ENCODE measurements around the gene SPATS2.
"Not testable (repeated sequence)": the region's sequence is repeated elsewhere in the genome, so short reads cannot be mapped to it uniquely, and the experiment has no call there.

Gene SPATS2

GRCh38 chr12:49414364-49414763, 47.1 kb downstream of the SPATS2 start:
- no peak for DNase-seq

- no peak for DNase-seq
Observed at GRCh38 chr12:49415521-49415970, 48.3 kb downstream of the SPATS2 start.

GRCh38 chr12:49416892-49417291, 49.6 kb downstream of the SPATS2 start:
- no peak for DNase-seq

- no peak for DNase-seq
Observed at GRCh38 chr12:49417558-49417957, 50.3 kb downstream of the SPATS2 start.

- DNase-seq: no peak
Observed at GRCh38 chr12:49420556-49420955, 53.3 kb downstream of the SPATS2 start.

GRCh38 chr12:49422114-49422513, 54.9 kb downstream of the SPATS2 start:
- no peak for DNase-seq

GRCh38 chr12:49428793-49429192, 61.5 kb downstream of the SPATS2 start:
- no peak for DNase-seq

GRCh38 chr12:49432616-49433015, 65.4 kb downstream of the SPATS2 start:
- no peak for DNase-seq

GRCh38 chr12:49436799-49437198, 69.5 kb downstream of the SPATS2 start:
- DNase-seq: not testable (repeated sequence)

GRCh38 chr12:49439042-49439441, 71.8 kb downstream of the SPATS2 start:
- no peak for DNase-seq

GRCh38 chr12:49440035-49440434, 72.8 kb downstream of the SPATS2 start:
- DNase-seq: no peak

- DNase-seq: no peak
Observed at GRCh38 chr12:49442915-49443314, 75.7 kb downstream of the SPATS2 start.

GRCh38 chr12:49446571-49446970, 79.3 kb downstream of the SPATS2 start:
- no peak for DNase-seq

GRCh38 chr12:49448858-49449257, 81.6 kb downstream of the SPATS2 start:
- DNase-seq: no peak

GRCh38 chr12:49451468-49452259, 84.4 kb downstream of the SPATS2 start:
- no peak for DNase-seq

- no peak for DNase-seq
Observed at GRCh38 chr12:49455501-49455900, 88.2 kb downstream of the SPATS2 start.

- no peak for DNase-seq
Observed at GRCh38 chr12:49456131-49456679, 88.9 kb downstream of the SPATS2 start.

GRCh38 chr12:49458816-49459215, 91.6 kb downstream of the SPATS2 start:
- no peak for DNase-seq

- no peak for DNase-seq
Observed at GRCh38 chr12:49461221-49461620, 94.0 kb downstream of the SPATS2 start.

- DNase-seq: no peak
Observed at GRCh38 chr12:49462083-49462744, 95.0 kb downstream of the SPATS2 start.

GRCh38 chr12:49465132-49465531, 97.9 kb downstream of the SPATS2 start:
- no peak for DNase-seq

GRCh38 chr12:49470986-49471385, 103.7 kb downstream of the SPATS2 start:
- DNase-seq: no peak

- no peak for DNase-seq
Observed at GRCh38 chr12:49471557-49471956, 104.3 kb downstream of the SPATS2 start.

GRCh38 chr12:49476091-49476490, 108.8 kb downstream of the SPATS2 start:
- DNase-seq: no peak

Data from NCI-H526 treated with DMSO at 0.1 percent for 48 hours (cell line).